Activated CD4-positive, alpha-beta T cell treated with anti-CD3 and anti-CD28 coated beads, Interleukin-2, amount 50 U/mL, for 24 hours (primary cell): ENCODE data around the gene RIC8A.
A peak's percentile ranks its signal among the peaks of the same experiment; 100 is the strongest.

Experiments used
- DNase-seq, 2 donors: peaks; one replicate each; pipeline ENCODE4 v3.0.0-alpha.2; 2020; ENCODE audit warnings: low read depth in 1 of 2, low spot score in 1 of 2

Gene RIC8A

DNA sequence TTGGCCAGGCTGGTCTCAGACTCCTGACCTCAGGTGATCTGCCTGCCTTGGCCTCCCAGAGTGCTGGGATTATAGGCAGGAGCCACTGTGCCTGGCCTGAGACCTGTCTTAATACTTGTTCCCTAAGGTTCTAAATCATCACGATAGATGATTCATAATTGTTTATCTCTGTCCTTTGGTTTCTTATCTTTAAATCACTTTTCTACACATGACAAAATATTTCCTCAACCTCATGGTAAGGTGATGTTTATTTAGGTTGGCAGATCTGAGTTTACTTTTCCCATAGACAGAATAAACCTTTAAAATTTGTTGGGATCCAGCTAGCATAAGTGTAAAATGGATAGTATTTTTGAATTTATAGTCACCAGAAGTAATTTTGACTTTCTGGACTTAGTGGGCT is 32.8 kb downstream of the RIC8A start:
- DNase-seq: no peak

DNA sequence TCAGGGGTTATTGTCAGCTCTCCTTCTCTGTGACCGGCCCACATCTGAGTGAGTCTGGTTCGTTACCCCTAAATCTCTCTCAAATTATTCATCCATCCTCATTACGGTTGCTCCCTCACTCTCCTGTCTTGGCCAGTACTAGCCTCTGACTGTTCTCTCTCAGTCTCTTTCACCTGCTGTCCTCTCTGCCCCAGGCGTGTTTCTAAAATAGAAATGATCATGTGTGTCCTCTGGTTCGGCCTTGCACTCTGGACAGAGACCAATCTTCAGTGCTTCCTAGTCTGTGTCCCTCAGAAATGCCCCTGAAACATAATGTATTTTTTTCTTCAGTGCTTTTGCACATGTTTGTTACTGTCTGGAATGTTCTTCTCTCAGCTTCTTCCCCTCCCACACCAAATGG is 34.1 kb downstream of the RIC8A start:
- DNase-seq: no peak

DNA sequence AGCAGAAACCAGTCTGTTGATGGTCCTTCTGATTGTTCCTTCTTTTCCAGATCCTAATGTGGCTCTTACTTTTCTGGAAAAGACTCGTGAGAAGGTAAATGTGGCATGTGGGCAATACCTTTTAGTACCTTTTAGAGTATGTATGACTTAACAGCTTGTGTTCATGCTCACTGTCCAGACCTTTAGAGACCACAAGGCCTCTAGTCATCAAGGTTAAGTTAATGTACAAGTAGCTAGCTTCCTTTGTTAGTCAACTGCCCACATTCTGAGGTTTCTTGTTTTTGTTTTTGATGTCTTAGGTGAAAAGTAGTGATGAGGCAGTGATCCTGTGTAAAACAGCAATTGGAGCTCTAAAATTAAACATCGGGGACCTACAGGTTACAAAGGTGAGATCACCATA is 36.9 kb downstream of the RIC8A start:
- no peak for DNase-seq

DNA sequence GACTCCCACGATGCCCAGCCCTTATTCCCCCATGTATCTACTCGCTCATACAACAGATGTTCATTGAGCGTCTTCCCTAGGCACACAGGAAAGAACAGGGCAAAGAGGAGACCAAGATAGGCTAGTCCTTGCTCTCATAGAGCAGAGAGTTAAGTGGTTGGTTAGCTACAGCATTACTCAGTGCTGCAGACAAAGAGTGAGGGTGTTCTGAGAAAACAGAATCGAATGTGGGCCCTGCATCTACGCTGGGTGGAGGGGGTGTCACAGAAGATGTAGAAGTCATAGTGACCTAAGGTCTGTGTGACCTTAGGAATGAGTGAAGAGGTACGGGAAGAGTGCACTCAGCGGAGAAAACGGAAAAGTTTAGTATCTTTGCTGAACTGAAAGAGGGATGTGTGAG is 41.6 kb downstream of the RIC8A start:
- no peak for DNase-seq

DNA sequence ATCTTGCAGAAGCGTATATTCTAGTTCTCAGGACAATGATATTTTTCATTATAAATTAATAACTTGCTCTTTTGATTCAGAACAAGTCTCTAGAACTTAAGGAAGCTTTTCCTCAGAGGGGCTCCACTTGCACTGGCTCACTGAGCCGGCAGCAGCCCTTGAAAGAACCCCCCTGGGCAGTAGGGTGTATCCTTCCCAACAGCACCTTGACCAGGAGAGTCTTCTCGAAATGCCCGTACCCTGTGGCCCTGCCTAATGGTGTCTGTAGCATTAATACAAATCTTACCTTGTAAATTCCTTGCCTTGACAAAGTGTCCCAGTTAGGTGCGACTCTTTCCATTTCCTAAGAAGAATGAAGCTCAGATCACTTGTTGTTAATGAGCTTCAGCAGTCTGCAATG is 42.8 kb downstream of the RIC8A start:
- no peak for DNase-seq

DNA sequence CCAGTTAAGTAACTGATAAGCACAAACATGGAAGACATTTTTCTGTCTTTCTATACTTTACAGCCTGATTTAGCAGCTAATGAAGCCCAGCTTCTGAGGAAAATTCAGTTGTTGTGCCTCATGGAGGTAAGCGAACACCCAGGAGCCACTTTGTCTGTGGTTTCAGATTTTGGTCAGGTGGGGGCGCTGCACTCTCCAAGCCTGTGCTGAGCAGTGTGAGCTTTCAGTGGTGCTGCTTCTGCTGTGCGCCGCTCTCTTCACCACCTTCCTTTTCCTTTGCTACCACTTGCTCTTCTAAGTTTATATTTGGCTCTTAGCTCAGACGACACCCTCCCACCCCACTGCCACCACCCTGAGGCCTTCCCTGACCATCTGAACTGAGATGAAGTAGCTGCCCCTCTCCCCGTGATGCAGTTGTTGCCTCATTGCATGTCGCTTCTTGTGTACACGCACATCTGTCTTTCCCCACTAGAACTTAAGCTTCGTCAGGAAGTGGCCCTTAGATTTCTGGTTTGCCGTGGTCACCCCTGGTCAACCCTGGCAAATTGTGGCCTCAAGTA is 43.3 kb downstream of the RIC8A start:
- peak; percentile 67 to 71 for DNase-seq

DNA sequence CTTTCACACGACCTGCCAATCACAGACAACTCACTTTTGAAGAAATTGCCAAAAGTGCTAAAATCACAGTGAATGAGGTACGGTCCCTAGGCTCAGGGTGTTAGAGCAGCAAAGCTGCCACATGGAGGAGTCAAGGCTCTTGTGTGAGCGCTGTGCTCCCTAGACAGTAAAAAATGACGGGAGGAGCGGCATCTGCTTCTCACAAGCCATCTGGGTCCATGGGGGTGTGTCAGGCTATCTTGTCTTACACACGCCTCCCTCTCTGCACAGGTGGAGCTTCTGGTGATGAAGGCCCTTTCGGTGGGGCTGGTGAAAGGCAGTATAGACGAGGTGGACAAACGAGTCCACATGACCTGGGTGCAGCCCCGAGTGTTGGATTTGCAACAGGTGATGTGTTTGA is 44.0 kb downstream of the RIC8A start:
- DNase-seq: no peak

DNA sequence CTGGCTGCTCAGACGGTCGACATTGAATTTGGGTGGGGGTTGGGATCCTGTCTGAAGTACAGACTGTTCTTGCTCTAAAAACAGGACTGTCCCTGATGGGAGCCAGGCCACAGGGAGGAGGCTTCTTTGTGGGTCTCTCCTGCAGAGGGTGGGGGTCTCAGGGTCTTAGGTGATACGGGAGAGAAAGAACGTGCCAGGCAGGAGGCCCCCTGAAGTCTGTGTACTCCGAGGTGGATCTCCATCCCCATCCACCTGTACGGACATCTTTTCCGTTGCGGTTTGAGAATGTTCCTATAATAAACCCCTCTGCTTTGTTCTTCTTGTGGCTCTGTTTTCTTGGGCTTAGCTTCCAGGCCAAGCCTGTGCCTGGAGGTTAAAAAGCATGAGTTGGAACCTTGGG is 45.2 kb downstream of the RIC8A start:
- DNase-seq: no peak

DNA sequence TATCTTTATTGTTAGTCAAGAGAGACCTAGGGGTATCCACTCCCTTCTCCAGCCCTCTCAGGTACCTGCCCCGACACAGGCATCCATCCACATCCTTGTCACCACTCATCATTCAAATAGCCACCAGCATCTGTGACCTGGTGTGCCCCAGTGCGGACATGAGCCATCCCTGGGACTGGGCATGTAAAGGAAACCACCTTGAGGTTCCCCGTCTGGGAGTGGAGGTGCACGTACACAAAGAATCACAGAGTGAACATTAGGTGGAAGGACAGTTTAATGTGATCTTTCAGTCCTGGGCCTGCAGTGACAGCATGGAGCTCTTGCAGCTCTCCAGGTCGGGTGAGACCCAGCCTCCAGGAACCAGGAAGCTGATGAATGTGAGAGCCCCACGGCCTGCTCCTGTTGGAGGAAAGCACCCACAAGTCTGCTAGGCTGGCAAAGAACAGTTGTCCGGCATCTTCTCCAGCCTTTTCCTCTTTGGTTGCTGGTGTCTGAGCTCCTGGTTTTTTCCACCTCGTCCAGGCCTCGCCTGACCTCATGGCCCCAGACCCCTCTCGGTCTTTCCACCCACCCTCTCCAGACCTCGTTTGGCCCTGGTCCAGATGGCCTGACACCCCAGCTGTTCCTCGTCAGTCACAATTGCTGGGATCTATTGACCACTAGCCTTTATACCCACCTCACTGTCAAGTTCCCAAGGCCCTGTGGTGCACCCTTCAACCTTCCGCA is 45.8 kb downstream of the RIC8A start:
- no peak for DNase-seq

DNA sequence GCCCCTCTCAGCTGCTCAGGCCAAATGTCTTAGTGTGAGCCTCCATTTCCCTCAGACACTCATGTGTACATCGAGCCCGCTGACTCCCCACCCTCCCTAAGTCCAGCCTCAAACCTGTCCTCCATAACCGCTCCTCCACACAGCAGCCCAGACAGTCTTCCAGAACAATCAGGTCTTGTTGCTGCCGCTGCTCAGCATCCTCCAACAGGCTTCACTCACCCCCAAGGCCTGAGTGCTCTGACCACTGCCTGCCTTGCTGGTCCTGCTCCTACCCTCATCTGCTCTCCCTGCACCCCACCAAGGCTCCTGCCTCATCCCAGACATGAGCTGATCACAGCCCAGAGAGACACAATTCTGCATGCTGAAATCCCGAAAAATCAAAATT is 46.4 kb downstream of the RIC8A start:
- DNase-seq: no peak

DNA sequence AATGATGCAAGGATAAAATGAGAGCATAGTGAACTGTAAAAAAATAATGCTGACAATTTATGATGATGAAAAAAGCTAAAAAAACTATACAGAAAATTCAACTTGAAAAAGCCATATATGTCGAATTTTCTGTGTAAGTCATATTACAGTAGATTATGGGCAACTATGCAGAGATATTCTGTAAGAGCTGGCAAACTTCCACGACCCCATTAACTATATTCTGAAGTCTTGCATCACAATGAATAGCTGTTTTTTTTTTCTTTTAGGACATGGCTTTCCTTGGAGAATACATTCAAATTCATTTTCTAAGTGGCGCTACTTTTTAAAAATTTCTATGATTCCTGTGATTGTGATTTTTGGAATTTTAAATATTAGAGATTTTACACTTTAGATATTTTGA is 47.7 kb downstream of the RIC8A start:
- no peak for DNase-seq

DNA sequence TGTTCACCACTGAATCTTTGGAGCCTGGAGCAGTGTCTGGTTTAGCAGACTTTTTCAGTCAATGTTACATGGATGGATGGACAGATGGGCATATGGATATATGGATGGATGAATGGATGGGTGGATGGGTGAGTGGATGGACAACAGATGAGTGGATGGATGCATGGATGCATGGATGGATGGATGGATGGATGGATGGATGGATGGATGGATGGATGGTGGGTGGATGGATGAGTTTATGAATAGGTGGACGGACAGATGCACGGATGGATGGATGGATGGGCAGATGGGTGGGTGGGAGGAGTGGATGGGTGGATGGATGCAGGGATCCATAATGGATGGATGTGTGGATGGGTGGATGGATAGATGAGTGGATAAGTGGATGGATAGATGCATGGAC is 48.3 kb downstream of the RIC8A start:
- no peak for DNase-seq

DNA sequence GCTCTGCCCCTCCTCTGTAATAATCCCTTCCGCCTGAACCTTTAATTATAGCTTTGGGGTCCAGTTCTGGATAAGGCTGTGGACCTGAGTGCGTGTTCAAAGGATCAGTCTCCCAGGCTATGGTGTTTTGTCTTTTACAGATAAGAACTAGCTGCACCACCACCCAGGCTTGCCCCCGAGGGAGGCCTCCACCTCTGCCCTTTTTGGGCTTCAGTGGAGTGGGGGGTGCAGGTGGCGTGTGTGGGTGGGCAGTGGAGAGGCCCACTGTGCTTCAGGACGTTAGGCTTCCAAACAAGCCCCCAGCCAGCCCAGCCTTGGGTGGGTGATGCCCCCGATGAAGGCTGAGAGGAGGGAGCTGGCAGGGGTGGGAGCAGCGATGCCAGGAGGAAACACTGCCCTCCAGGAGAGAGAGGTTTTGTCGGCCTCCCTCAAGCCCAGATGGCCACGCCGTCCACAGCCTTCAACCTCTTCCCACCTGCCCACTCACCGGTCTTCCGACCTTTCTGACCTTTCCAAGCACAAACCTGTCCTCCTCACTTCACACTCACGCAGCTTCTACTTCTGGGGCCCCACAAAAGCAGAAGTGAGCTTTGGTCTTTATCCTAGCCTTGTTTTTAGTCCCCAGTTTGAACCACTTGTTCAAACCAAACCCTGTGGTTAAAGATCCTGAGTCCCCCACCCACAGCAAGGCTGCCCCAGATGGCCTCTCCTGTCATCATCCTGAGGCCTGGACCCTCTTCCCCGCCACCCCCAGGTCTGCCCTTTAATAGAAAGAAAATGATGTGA is 49.6 kb downstream of the RIC8A start:
- no peak for DNase-seq

DNA sequence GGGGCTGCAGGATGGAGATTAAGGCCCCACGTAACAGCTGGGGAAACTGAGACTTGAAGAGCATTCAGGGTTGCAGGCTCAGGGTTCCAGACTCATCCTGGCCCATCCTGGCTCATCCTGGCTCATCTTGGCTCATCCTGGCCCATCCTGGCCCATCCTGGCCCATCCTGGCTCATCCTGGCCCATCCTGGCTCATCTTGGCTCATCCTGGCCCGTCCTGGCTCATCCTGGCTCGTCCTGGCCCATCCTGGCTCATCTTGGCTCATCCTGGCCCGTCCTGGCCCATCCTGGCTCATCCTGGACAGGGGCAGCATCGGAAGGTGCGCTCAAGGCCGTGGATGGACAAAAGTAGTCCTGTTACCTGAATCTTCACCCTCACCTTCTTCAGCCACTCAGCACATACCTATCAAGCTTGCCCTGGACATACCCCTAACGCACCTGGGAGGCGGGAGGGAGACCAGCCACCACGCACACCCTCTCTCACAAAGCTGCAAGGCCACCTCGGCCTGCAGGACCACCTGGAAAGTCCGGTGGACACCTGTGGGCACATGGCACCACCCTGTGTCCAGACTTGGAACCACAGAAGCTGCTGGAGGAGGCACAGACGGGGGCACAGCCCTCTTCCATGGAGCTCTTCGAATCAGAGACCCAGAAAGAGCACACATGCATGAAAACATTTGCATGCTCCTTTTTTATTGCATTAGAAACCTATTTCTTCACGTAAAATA is 50.4 kb downstream of the RIC8A start:
- DNase-seq: no peak

DNA sequence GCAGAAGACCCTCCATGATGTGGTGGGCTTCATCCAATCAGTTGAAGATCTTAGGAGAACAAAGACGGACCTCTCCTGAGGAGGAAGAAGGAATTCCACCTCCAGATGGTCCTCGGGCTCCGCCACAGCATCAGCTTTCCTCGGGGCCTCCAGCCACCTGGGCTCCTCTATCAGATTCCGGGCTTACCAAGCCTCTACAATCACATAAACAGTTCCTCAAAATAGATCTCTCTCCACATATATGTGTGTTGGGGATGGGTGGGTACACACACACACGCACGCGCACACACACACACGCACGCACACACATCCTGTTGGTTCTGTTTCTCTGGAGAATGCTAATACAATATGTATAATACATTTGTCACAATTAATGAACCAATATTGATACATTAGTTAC is 51.9 kb downstream of the RIC8A start:
- DNase-seq: no peak

DNA sequence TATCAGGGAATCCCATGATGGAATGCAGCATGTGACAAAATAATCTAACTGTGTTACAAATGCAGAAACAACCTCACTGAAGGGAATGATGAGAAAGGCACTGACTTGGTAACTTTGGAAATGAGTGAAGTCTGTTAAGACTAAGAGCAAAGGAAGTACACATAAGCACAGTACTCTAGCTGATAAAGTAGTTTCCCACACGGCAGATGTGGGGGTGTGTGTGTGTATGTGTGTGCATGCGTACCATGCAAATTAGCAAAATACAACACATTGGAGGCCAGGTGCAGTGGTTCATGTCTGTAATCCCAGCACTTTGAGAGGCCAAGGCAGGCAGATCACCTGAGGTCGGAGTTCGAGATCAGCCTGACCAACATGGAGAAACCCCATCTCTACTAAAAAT is 54.1 kb downstream of the RIC8A start:
- no peak for DNase-seq
